Activated CD4-positive, alpha-beta T cell treated with anti-CD3 and anti-CD28 coated beads, Interleukin-2, Interleukin-4, amounts not matched to agents 100 ng/mL and 50 ng/mL, durations not matched to agents 16 hours and 8 hours (primary cell): Measurements from ENCODE around the gene CECR2.

ENCODE experiments used
- DNase-seq: peaks from one replicate; pipeline ENCODE4 v3.0.0-alpha.2; 2020; ENCODE audit warnings: low spot score

The CECR2 gene

GRCh38 chr22:17368144-17368543, 1.1 kb upstream of the CECR2 start:
- DNase-seq, result no peak

- no peak for DNase-seq
Measured at GRCh38 chr22:17368554-17369438, 464 bp upstream of the CECR2 start.

GRCh38 chr22:17370026-17370765, 936 bp downstream of the CECR2 start:
- DNase-seq, result no peak

- no peak for DNase-seq
Measured at GRCh38 chr22:17370766-17371432, 1.6 kb downstream of the CECR2 start.

- no peak for DNase-seq
Measured at GRCh38 chr22:17371448-17371847, 2.2 kb downstream of the CECR2 start.

GRCh38 chr22:17373855-17374254, 4.6 kb downstream of the CECR2 start:
- DNase-seq, result no peak

- no peak for DNase-seq
Measured at GRCh38 chr22:17375914-17376614, 6.8 kb downstream of the CECR2 start.

- no peak for DNase-seq
Measured at GRCh38 chr22:17376950-17377349, 7.7 kb downstream of the CECR2 start.

- DNase-seq, result no peak
Measured at GRCh38 chr22:17379944-17380343, 10.7 kb downstream of the CECR2 start.

- DNase-seq, result no peak
Measured at GRCh38 chr22:17380359-17381087, 11.3 kb downstream of the CECR2 start.

GRCh38 chr22:17381192-17381913, 12.1 kb downstream of the CECR2 start:
- DNase-seq, result no peak

GRCh38 chr22:17384612-17385330, 15.5 kb downstream of the CECR2 start:
- DNase-seq, result no peak

- DNase-seq, result no peak
Measured at GRCh38 chr22:17387356-17387755, 18.1 kb downstream of the CECR2 start.

GRCh38 chr22:17388235-17388634, 19.0 kb downstream of the CECR2 start:
- no peak for DNase-seq

GRCh38 chr22:17390087-17390486, 20.8 kb downstream of the CECR2 start:
- no peak for DNase-seq

- DNase-seq, result no peak
Measured at GRCh38 chr22:17396516-17396915, 27.3 kb downstream of the CECR2 start.

GRCh38 chr22:17397756-17398547, 28.7 kb downstream of the CECR2 start:
- DNase-seq, result no peak

- no peak for DNase-seq
Measured at GRCh38 chr22:17400305-17400704, 31.0 kb downstream of the CECR2 start.

- no peak for DNase-seq
Measured at GRCh38 chr22:17401728-17402127, 32.5 kb downstream of the CECR2 start.
